Endothelial cell of umbilical vein (primary cell): ENCODE results near the gene REPIN1. TPM values are rescaled to one million over a fixed set of nuclear protein-coding genes. Genes with fewer than 3 reads are reported as not detected.

Source experiments
- BruUV-seq: library from RNA; stranded (reverse); fragments of 400-500 nt; replicated peaks from 2 replicates; lab custom pipeline; 2021; lab: Mats Ljungman, UMichigan
- CTCF ChIA-PET: fragments of 300-600, 350-600 bp; sonication (Branson Sonifier 250); formaldehyde crosslinking; loops from one replicate; lab custom pipeline; 2021; ENCODE audit warnings: antibody characterized with exemption, inconsistent platforms; lab: Charles Lee
- POLR2A ChIA-PET: fragments of 300-600, 350-600 bp; sonication (Branson Sonifier 250); formaldehyde crosslinking; loops from one replicate; lab custom pipeline; 2021; ENCODE audit warnings: antibody characterized with exemption, inconsistent platforms; lab: Charles Lee
- DNase-seq: peaks from one replicate; pipeline ENCODE4 v3.0.0-alpha.2; 2011; ENCODE audit warnings: low read depth, low spot score
- FAIRE-seq: peaks from 2 replicates; lab custom pipeline; 2011; peaks lifted over from hg19 to GRCh38; lab: Jason Lieb, UNC
- H2AFZ ChIP-seq: 2 replicates; pipeline ENCODE4 v1.6.0; 2012; ENCODE audit warnings: low read depth, low read length, control low read depth, inconsistent platforms
- H3K27ac ChIP-seq: 2 replicates; pipeline ENCODE4 v1.5.1; 2011; ENCODE audit warnings: low read depth, mild to moderate bottlenecking, control low read depth, low read length, moderate library complexity; ENCODE audit not compliant: insufficient read depth
- H3K27me3 ChIP-seq, 2 experiments: 2 replicates each; pipeline versions ENCODE4 v1.6.0 to v1.6.1; 2011; ENCODE audit warnings: low read length in 2 of 2, mixed read lengths in 1 of 2; ENCODE audit not compliant: control insufficient read depth in 2 of 2, insufficient read depth in 2 of 2
- H3K36me3 ChIP-seq, 2 experiments: 2 replicates in 1 of 2; 3 replicates in 1 of 2; pipeline ENCODE4 v1.5.1; 2011; ENCODE audit warnings: low read length in 2 of 2, mild to moderate bottlenecking in 1 of 2, moderate library complexity in 1 of 2; ENCODE audit not compliant: control insufficient read depth in 2 of 2, insufficient read depth in 2 of 2; ENCODE audit errors: extremely low read depth in 1 of 2
- H3K4me1 ChIP-seq: 3 replicates; pipeline ENCODE4 v1.5.1; 2011; ENCODE audit warnings: mild to moderate bottlenecking, low read length; ENCODE audit not compliant: control insufficient read depth, insufficient read depth; ENCODE audit errors: extremely low read depth
- H3K4me2 ChIP-seq: 2 replicates; pipeline ENCODE4 v1.6.1; 2011; ENCODE audit warnings: low read length, control low read depth, mixed read lengths; ENCODE audit not compliant: insufficient read depth
- H3K4me3 ChIP-seq, 3 experiments: fragments of 200-600 bp in 1 of 3; sonication (generic), shearing (Covaris generic) in 1 of 3; replicated peaks in 1 of 3; 2 replicates each; pipeline ENCODE4 v1.5.1; 2011 to 2016; ENCODE audit warnings: control low read depth in 3 of 3, low read length in 3 of 3, mild to moderate bottlenecking in 2 of 3, inconsistent platforms in 1 of 3, low read depth in 1 of 3, moderate library complexity in 1 of 3; ENCODE audit not compliant: insufficient read depth in 1 of 3
- H3K79me2 ChIP-seq: 2 replicates; pipeline ENCODE4 v1.6.0; 2012; ENCODE audit warnings: low read length, inconsistent platforms; ENCODE audit not compliant: control insufficient read depth, insufficient read depth
- H3K9ac ChIP-seq: replicated peaks from 2 replicates; pipeline ENCODE3; 2011; ENCODE audit warnings: low read length, control low read depth; ENCODE audit not compliant: insufficient read depth; ENCODE audit errors: extremely low read depth
- H3K9me1 ChIP-seq: replicated peaks from 3 replicates; pipeline ENCODE4 v1.6.0; 2011; ENCODE audit warnings: mild to moderate bottlenecking, low read length; ENCODE audit not compliant: control insufficient read depth, insufficient read depth; ENCODE audit errors: extremely low read depth
- H3K9me3 ChIP-seq: replicated peaks from 2 replicates; pipeline ENCODE4 v1.5.1; 2012; ENCODE audit warnings: low read length, inconsistent platforms; ENCODE audit not compliant: control insufficient read depth, insufficient read depth
- H4K20me1 ChIP-seq: replicated peaks from 2 replicates; pipeline ENCODE3; 2011; ENCODE audit warnings: mild to moderate bottlenecking, low read length; ENCODE audit not compliant: control insufficient read depth, insufficient read depth; ENCODE audit errors: extremely low read depth
- CTCF ChIP-seq, 2 donors: IDR thresholded peaks; 1 replicate in 1 of 2; 2 replicates in 1 of 2; pipeline ENCODE4 v1.5.1; 2011; ENCODE audit warnings: low read length in 2 of 2, mild to moderate bottlenecking in 2 of 2, moderate library complexity in 2 of 2, control low read depth in 1 of 2, inconsistent platforms in 1 of 2, low read depth in 1 of 2; ENCODE audit not compliant: insufficient read depth in 1 of 2; ENCODE audit errors: extremely low read depth in 1 of 2
- EZH2 ChIP-seq: IDR thresholded peaks from 2 replicates; pipeline ENCODE4 v1.6.1; 2012; ENCODE audit warnings: borderline replicate concordance, low read depth, mild to moderate bottlenecking, moderate library complexity, low read length, inconsistent platforms; ENCODE audit not compliant: severe bottlenecking
- FOS ChIP-seq: IDR thresholded peaks from 2 replicates; pipeline ENCODE4 v1.6.1; 2011; ENCODE audit warnings: mild to moderate bottlenecking, low read length, moderate library complexity, borderline replicate concordance; ENCODE audit not compliant: insufficient read depth
- GATA2 ChIP-seq: IDR thresholded peaks from 2 replicates; pipeline ENCODE4 v1.7.0; 2011; ENCODE audit warnings: low read depth, mild to moderate bottlenecking, moderate library complexity, mixed read lengths, low read length; ENCODE audit not compliant: insufficient read length, insufficient read depth
- JUN ChIP-seq: IDR thresholded peaks from 2 replicates; pipeline ENCODE4 v1.6.1; 2011; ENCODE audit warnings: borderline replicate concordance, low read depth; ENCODE audit not compliant: insufficient read length, insufficient read depth
- MAX ChIP-seq: IDR thresholded peaks from 2 replicates; pipeline ENCODE4 v1.6.1; 2011; ENCODE audit not compliant: insufficient read depth, insufficient read length
- MYC ChIP-seq: IDR thresholded peaks from one replicate; pipeline ENCODE4 v1.6.1; 2011; ENCODE audit warnings: mild to moderate bottlenecking, low read depth, low read length
- POLR2A ChIP-seq: IDR thresholded peaks from 2 replicates; pipeline ENCODE4 v1.6.1; 2012; ENCODE audit warnings: low read depth, mild to moderate bottlenecking, control low read depth, low read length
- POLR2AphosphoS5 ChIP-seq: IDR thresholded peaks from 2 replicates; pipeline ENCODE4 v1.6.1; 2012; ENCODE audit warnings: low read depth, mild to moderate bottlenecking, control low read depth, low read length, moderate library complexity; ENCODE audit not compliant: insufficient read depth
- dilution Hi-C: fragments of 300-500 bp; cut with MboI; formaldehyde crosslinking; loops from one replicate; pipeline ENCODE4 v1.15.0; 2019; ENCODE audit warnings: low sequenced_read_pairs; ENCODE audit not compliant: extremely low pct_ligation_motif_present
- intact Hi-C: fragments of 100-400 bp; cut with micrococcal nuclease; formaldehyde crosslinking; loops from one replicate; pipeline ENCODE4 v1.10.0; 2022
- polyA plus RNA-seq, 4 experiments: library from polyadenylated mRNA; depleted of rRNA in 3 of 4; stranded (reverse) in 3 of 4; unstranded in 1 of 4; fragments of >200 nt; gene quantifications; 2 replicates each; pipeline versions ENCODE4 v1.2.1 to v1.2.3, GENCODE V29; 2011 to 2012; ENCODE audit warnings: missing spikeins in 1 of 4
- total RNA-seq: library from RNA; stranded (reverse); gene quantifications from 2 replicates; pipeline ENCODE4 v1.2.3, GENCODE V29; 2021

Gene REPIN1
- total and polyA plus RNA-seq, 2 donors (not counting 3 experiments of a cell fraction or from before 2014, with no cell fraction given) = 108 to 140 TPM

GRCh38 chr7:150373049-150373801, 4.6 kb downstream of the REPIN1 start:
- Histone ChIP-seq H3K4me3 (no peak overlapping the region), H3K9ac (no peak overlapping the region), H2AFZ (no peak overlapping the region), H3K27me3 (no peaks in the 10 kb centered on the region), H3K9me3 (no peaks in the 10 kb centered on the region), H3K4me1 (peaks cover 30% of the 10 kb centered on the region), H3K36me3 (peaks cover 15 to 37% of the 10 kb centered on the region in 2 experiments), H3K4me2 (no peak overlapping the region), H3K9me1 (no peaks in the 10 kb centered on the region), H4K20me1 (no peaks in the 10 kb centered on the region), H3K27ac (no peak overlapping the region), H3K79me2 (peaks cover 54% of the 10 kb centered on the region)
- ChIA-PET POLR2A (no interaction called here), CTCF (interaction anchor here (1.5 kb wide), 1 partner anchor 11 kb away, joined by 4 read pairs; no protein-coding TSS in a partner anchor)
- TF ChIP-seq CTCF (IDR thresholded peaks at IDR 0.05; ENCODE audit: extremely low read depth in 1 of 2, insufficient read depth in 1 of 2, low read depth in 1 of 2, low read length in 2 of 2) (no peak), GATA2 (no peak), EZH2 (no peak), POLR2A (no peak), FOS (no peak), MYC (no peak), MAX (no peak), POLR2AphosphoS5 (no peak), JUN (no peak)
- intact Hi-C loops (loop anchor here (10.0 kb wide), 1 partner anchor 192 kb away; the partner anchor contains the start of gene GIMAP4), dilution Hi-C loops (no loop called here)
- FAIRE-seq = no peak
- BruUV-seq = TSS peak; percentile 12
- no peak for DNase-seq
